Esophagus mucosa (tissue), 1 donor: ENCODE measurements around the gene IL21R. TPM values are rescaled to one million over a fixed set of nuclear protein-coding genes. Genes with fewer than 3 reads are reported as not detected.
A peak's percentile ranks its signal among the peaks of the same experiment; 100 is the strongest.

Experiments used
- ATAC-seq: fragments of 200-7000 bp; cut with Tn5 transposase; one replicate; pipeline ENCODE4 v1.9.1; 2020
- total RNA-seq: library from RNA; stranded (reverse); gene quantifications from one replicate; pipeline ENCODE4 v1.2.4, GENCODE V29; 2023
- donor health status: DM: yes; HTN: yes; CAD: no.

The IL21R gene
- 0.56 TPM for total RNA-seq

DNA sequence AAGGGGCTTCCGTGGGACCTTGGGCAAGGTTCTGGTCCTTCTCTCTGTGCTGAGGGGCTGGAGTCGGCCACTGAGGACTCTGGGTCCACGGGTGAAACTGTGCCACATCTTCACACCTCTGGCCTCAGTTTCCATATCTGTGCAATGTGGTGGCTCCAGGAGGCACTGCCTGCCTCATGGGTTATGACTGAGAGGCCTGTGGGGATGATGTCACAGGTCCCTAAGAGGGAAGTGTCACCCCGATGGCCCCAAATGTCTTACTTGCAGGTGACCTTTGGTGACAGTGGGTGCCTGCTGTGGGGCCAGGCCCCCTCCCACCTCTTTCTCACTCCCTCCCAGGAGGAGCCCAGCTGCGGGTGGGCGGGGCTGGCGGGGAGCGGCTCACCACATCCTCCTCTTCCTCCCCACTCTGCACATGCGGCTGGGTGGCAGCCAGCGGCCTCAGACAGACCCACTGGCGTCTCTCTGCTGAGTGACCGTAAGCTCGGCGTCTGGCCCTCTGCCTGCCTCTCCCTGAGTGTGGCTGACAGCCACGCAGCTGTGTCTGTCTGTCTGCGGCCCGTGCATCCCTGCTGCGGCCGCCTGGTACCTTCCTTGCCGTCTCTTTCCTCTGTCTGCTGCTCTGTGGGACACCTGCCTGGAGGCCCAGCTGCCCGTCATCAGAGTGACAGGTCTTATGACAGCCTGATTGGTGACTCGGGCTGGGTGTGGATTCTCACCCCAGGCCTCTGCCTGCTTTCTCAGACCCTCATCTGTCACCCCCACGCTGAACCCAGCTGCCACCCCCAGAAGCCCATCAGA, at the start of gene IL21R:
Gene IL21R (plus strand): TSS at position 407 of the 801 bp plus-strand sequence. CDS start 27,898 bp downstream, outside the sequence.
- ATAC-seq, result peak; percentile 70

DNA sequence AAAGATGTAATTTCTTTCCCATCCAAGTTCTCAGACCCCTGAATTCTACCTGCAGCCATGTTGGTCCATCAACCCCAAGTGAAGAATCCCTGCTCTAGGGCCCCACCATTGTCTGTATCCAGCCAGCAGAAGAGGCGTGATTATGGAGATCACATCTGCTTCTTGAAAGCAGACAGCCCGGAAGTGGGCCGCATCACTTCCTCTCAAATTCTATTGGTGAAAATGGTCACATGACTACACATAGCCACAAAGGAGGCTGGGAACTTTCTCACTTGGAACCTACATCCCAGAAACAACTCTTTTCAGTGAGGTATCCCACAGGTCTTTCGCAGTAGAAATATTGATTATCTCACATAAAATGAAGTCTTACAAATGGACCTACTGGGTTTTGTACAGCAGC, 48.1 kb upstream of the IL21R start:
- ATAC-seq, result no peak

DNA sequence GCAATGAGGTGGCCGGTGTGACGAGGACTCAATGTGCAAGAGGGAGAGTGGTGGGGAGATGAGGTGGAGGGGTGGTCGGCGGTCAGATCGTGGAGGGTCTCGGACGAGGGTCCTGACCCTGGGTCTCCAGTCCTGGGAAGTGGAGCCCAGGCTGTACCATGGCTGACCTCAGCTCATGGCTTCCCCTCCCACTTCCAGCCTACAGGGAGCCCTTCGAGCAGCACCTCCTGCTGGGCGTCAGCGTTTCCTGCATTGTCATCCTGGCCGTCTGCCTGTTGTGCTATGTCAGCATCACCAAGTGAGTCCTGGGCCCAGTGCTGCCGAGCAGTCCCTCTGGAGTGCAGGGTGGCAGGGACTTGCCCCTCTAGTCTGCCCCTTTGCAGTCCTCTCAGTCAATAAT, 46.4 kb upstream of the IL21R start:
- peak; percentile 60 for ATAC-seq

GRCh38 chr16:27356794-27357193, 45.2 kb upstream of the IL21R start:
- no peak for ATAC-seq

DNA sequence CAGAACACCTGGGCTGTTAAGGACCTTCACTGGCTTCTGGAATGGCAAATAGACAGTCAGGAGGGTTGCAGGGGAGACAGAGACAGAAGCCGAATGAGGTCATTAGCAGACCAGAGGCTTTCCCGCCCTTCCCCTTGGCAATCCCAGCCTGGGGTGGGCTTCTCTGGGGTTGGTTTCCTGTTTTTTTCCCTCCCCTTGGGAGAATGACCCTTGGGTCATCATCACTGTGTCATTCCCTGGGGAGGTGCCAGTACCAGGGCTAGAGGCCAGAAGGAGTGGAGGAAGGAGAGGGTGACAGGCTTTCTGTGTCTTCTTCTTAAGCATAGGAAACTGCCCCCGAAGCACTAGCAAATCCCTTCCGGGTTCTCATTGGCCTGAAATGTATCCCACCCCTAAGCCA, 42.9 kb upstream of the IL21R start:
- no peak for ATAC-seq

DNA sequence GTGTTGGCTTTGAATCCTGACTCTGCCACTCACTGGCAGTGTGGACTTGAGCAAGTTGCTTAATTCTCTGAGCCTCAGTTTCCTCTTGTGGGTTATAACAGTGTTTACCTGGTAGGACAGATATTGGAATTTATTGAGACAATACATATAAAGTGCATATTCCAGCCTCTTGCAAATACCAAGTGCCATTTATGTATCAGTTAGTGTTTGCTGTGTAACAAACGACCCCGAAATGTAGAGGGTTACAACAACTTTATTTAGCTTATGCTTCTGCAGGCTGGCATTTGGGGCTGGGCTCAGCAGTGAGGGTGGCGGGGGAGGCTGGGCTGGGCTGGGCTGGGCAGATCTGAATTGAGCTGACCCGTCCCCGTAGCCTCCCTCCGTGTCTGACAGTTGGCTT, 42.4 kb upstream of the IL21R start:
- no peak for ATAC-seq

- ATAC-seq, result no peak
Measured at GRCh38 chr16:27361987-27362386, 40.0 kb upstream of the IL21R start.

GRCh38 chr16:27362570-27363245, 39.3 kb upstream of the IL21R start:
- ATAC-seq, result no peak

DNA sequence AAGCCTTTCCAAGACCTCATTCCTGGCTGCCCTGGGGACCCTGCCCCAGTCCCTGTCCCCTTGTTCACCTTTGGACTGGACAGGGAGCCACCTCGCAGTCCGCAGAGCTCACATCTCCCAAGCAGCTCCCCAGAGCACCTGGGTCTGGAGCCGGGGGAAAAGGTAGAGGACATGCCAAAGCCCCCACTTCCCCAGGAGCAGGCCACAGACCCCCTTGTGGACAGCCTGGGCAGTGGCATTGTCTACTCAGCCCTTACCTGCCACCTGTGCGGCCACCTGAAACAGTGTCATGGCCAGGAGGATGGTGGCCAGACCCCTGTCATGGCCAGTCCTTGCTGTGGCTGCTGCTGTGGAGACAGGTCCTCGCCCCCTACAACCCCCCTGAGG, 38.7 kb upstream of the IL21R start:
- ATAC-seq, result no peak

DNA sequence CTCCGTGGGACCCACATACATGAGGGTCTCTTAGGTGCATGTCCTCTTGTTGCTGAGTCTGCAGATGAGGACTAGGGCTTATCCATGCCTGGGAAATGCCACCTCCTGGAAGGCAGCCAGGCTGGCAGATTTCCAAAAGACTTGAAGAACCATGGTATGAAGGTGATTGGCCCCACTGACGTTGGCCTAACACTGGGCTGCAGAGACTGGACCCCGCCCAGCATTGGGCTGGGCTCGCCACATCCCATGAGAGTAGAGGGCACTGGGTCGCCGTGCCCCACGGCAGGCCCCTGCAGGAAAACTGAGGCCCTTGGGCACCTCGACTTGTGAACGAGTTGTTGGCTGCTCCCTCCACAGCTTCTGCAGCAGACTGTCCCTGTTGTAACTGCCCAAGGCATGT, 38.2 kb upstream of the IL21R start:
- ATAC-seq, result peak; percentile 22

- peak; percentile 61 for ATAC-seq
Measured at GRCh38 chr16:27364493-27365141, 37.4 kb upstream of the IL21R start.

GRCh38 chr16:27365142-27366089, 36.6 kb upstream of the IL21R start:
- peak; percentile 43 for ATAC-seq

- peak; percentile 5 for ATAC-seq
Measured at GRCh38 chr16:27366687-27367460, 35.1 kb upstream of the IL21R start.

DNA sequence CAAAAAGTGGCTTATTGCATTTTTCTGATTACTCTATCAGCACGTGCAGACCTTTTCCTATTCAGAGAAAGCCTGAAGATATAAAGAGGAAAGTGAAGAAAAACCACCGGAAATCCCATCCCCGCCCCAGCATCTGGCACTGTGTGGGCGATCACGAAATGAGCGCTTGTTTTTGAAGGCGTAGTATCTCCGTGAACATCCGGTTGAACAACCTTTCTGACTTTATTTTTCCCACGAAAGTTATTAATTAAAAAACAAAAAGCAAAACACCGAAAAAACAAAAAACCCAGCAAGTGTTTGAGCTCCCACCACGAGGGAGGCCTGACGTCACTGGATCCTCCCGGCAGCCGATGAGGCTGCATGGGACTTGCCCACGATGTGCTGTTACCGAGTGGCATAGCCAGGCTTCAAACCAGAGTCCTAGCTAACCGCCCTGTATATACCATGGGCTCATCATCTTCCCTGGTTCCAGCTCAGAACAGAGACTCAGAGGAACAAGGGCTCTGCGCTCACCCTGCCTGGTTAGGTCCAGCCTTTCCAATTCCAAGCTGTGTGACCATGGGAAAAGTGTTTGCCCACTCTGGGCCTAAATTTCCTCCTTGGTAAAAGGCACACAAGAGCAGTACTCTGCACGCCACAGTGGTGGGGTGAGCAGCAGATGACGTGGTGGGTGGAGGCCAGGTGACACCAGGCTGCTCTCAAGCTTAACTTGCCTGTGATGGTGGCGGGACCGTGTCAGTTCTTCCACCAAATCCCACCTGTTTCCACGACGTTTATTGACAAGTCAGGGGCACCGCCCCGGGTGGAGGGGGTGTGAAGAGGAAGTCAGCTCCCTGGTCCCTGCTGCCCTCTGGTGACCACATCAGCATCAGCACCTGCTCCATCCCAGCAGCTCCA, 34.3 kb upstream of the IL21R start:
- ATAC-seq, result peak; percentile 68

DNA sequence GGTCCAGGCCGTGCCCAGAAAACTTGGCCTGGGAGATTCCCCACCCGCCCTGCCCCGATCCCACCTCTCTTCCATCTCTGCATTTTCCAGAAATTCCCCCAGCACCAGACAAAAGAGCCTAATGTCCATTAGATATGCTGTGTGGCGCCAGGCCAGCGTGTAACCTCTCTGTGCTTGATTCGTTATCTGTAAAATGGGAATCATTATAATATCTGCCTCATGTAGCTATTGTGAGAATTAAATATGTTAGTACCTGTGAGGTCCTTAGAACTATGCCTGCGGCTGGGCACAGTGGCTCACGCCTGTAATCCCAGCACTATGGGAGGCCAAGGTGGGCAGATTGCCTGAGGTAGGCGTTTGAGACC, 33.6 kb upstream of the IL21R start:
- ATAC-seq, result no peak

- ATAC-seq, result no peak
Measured at GRCh38 chr16:27369806-27370205, 32.2 kb upstream of the IL21R start.

GRCh38 chr16:27370318-27370717, 31.7 kb upstream of the IL21R start:
- no peak for ATAC-seq

GRCh38 chr16:27373312-27373711, 28.7 kb upstream of the IL21R start:
- ATAC-seq, result no peak

- ATAC-seq, result no peak
Measured at GRCh38 chr16:27374221-27374803, 27.7 kb upstream of the IL21R start.

GRCh38 chr16:27374804-27375425, 27.1 kb upstream of the IL21R start:
- peak; percentile 79 for ATAC-seq
